Measurements from ENCODE around the gene ZNF366. TPM values are rescaled to one million over a fixed set of nuclear protein-coding genes. Genes with fewer than 3 reads are reported as not detected.
A peak's percentile ranks its signal among the peaks of the same experiment; 100 is the strongest.

Gene ZNF366
- total and polyA plus RNA-seq, 2 experiments from 2014 or later = not detected

- in situ Hi-C loops (cut with MboI) = no loop called here
- DNase-seq = no peak
- H3K9ac ChIP-seq = no peak overlapping the region
These were observed 46.8 kb downstream of the ZNF366 start for GRCh38 chr5:72460413-72460812.

DNA sequence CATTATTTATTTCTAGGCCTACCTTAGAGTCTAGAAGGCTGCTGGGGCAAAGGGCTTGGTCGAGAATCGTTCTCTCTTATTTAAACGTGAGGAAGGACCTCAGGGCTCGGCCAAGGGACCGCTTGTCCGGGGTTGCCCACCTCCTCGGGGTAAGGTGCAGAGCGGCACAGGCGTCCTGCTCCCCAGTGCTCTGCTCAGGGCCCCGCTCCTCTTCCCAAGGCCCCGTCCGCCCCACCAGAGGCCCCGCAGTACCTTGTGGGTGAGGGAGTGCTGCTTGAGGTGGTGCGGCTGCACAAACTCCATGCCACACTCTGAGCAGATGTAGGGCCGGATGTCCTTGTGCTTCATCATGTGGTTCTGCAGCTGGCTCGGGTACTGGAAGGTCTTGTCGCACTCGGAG lies 47.3 kb downstream of the ZNF366 start:
- Histone ChIP-seq H3K79me2 (ENCODE audit: insufficient read depth) (no peaks in the 10 kb centered on the region), H3K4me3 (no peak overlapping the region), H3K27ac (no peak overlapping the region), H3K9me2 (ENCODE audit: insufficient read depth) (no peaks in the 10 kb centered on the region), H3K9ac (no peak overlapping the region), H3K36me3 (ENCODE audit: low read depth) (no peaks in the 10 kb centered on the region), H3K4me2 (ENCODE audit: unreplicated experiment) (no peak overlapping the region), H2AFZ (no peak overlapping the region), H3F3A (ENCODE audit: insufficient read depth) (no peaks in the 10 kb centered on the region), H4K20me1 (ENCODE audit: insufficient read depth) (no peaks in the 10 kb centered on the region), H3K9me3 (ENCODE audit: low read depth) (no peaks in the 10 kb centered on the region), H3K4me1 (ENCODE audit: insufficient read depth) (no peaks in the 10 kb centered on the region), H3K27me3 (replicated peaks; ENCODE audit: insufficient read depth) (no peaks in the 10 kb centered on the region)
- no peak for DNase-seq
- TF ChIP-seq EZH2phosphoT487 (IDR thresholded peaks at IDR 0.05; ENCODE audit: insufficient read depth, low read depth) (no peak), EZH2 (IDR thresholded peaks at IDR 0.05; ENCODE audit: insufficient read depth, poor library complexity, severe bottlenecking) (no peak)
- WGBS, 2 experiments (ENCODE audit: low coverage in 1 of 2, low lambda C conversion rate in 2 of 2, missing lambda C conversion rate in 2 of 2) = 92 to 93% methylated on average over 16 to 18 of the region's 18 CpGs
- in situ Hi-C loops (cut with MboI) = no loop called here

More at GRCh38 chr5:72460413-72460812, 46.8 kb downstream of the ZNF366 start:
- Histone ChIP-seq H3K4me2 (ENCODE audit: unreplicated experiment) (no peak overlapping the region), H3K27ac (no peak overlapping the region), H3K79me2 (ENCODE audit: insufficient read depth) (no peaks in the 10 kb centered on the region), H3K9me3 (ENCODE audit: low read depth) (no peaks in the 10 kb centered on the region), H2AFZ (no peak overlapping the region), H3K4me1 (ENCODE audit: insufficient read depth) (peaks cover under 1% of the 10 kb centered on the region; the same call in 1 of the 2 replicates), H3K9me2 (ENCODE audit: insufficient read depth) (no peaks in the 10 kb centered on the region), H3K4me3 (no peak overlapping the region), H3K36me3 (ENCODE audit: low read depth) (no peaks in the 10 kb centered on the region), H3F3A (ENCODE audit: insufficient read depth) (no peaks in the 10 kb centered on the region), H4K20me1 (ENCODE audit: insufficient read depth) (no peaks in the 10 kb centered on the region), H3K27me3 (replicated peaks; ENCODE audit: insufficient read depth) (no peaks in the 10 kb centered on the region)
- no peak for TF ChIP-seq EZH2 (IDR thresholded peaks at IDR 0.05; ENCODE audit: insufficient read depth, poor library complexity, severe bottlenecking)
- no peak for TF ChIP-seq EZH2phosphoT487 (IDR thresholded peaks at IDR 0.05; ENCODE audit: insufficient read depth, low read depth)
- WGBS, 2 experiments (ENCODE audit: low coverage in 1 of 2, low lambda C conversion rate in 2 of 2, missing lambda C conversion rate in 2 of 2) = 97% methylated on average over 22 to 27 of the region's 27 CpGs

- no peak for DNase-seq
These were observed 48.0 kb downstream of the ZNF366 start for GRCh38 chr5:72459089-72459661.

DNA sequence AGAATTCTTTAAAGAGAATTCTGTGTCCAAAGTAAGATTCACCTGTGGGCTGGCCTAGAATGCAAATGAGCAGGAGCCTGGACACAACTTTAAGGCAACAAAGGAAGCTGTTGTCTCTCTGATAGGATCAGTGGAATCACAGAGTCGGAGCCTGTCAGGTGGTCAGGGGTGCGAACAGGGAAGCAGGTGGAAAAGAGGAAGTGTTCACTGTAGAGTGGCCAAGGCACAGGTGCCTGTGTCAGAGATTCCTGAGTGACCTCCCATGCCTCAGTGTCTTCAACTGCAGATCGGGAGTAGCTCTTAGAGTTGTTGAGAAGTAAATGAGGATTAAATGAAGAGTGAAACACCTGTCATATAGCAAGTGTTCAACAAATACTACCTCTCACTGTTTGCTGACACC lies 48.8 kb downstream of the ZNF366 start:
- Histone ChIP-seq H3F3A (ENCODE audit: insufficient read depth) (peaks cover 2% of the 10 kb centered on the region), H3K36me3 (ENCODE audit: low read depth) (no peaks in the 10 kb centered on the region), H3K79me2 (ENCODE audit: insufficient read depth) (no peaks in the 10 kb centered on the region), H4K20me1 (ENCODE audit: insufficient read depth) (no peaks in the 10 kb centered on the region), H3K4me3 (no peak overlapping the region), H2AFZ (no peak overlapping the region), H3K9ac (no peak overlapping the region), H3K9me2 (ENCODE audit: insufficient read depth) (no peaks in the 10 kb centered on the region), H3K9me3 (ENCODE audit: low read depth) (no peaks in the 10 kb centered on the region), H3K27ac (no peak overlapping the region), H3K4me2 (ENCODE audit: unreplicated experiment) (no peak overlapping the region), H3K4me1 (ENCODE audit: insufficient read depth) (peaks cover 3% of the 10 kb centered on the region), H3K27me3 (replicated peaks; ENCODE audit: insufficient read depth) (no peaks in the 10 kb centered on the region)
- in situ Hi-C loops (cut with MboI) = no loop called here
- no peak for DNase-seq
- WGBS, 2 experiments (ENCODE audit: low coverage in 1 of 2, low lambda C conversion rate in 2 of 2, missing lambda C conversion rate in 2 of 2) = 75 to 89% methylated on average over 3 of the region's 3 CpGs
- no peak for TF ChIP-seq EZH2phosphoT487 (IDR thresholded peaks at IDR 0.05; ENCODE audit: insufficient read depth, low read depth)
- no peak for TF ChIP-seq EZH2 (IDR thresholded peaks at IDR 0.05; ENCODE audit: insufficient read depth, poor library complexity, severe bottlenecking)

More at GRCh38 chr5:72459089-72459661, 48.0 kb downstream of the ZNF366 start:
- no peaks in the 10 kb centered on the region for H3F3A ChIP-seq (ENCODE audit: insufficient read depth)
- H3K9me2 ChIP-seq (ENCODE audit: insufficient read depth) = no peaks in the 10 kb centered on the region
- no peaks in the 10 kb centered on the region for H3K27me3 ChIP-seq (replicated peaks; ENCODE audit: insufficient read depth)
- H3K27ac ChIP-seq = no peak overlapping the region
- no peaks in the 10 kb centered on the region for H3K36me3 ChIP-seq (ENCODE audit: low read depth)
- no peaks in the 10 kb centered on the region for H4K20me1 ChIP-seq (ENCODE audit: insufficient read depth)
- no peak overlapping the region for H3K9ac ChIP-seq
- no peak overlapping the region for H3K4me2 ChIP-seq (ENCODE audit: unreplicated experiment)
- no peaks in the 10 kb centered on the region for H3K79me2 ChIP-seq (ENCODE audit: insufficient read depth)
- H3K9me3 ChIP-seq (ENCODE audit: low read depth) = no peaks in the 10 kb centered on the region
- H2AFZ ChIP-seq = 0 out of 2 replicates have a peak overlapping the region, but pooled peaks have one; percentile 10
- TF ChIP-seq EZH2phosphoT487 (IDR thresholded peaks at IDR 0.05; ENCODE audit: insufficient read depth, low read depth) = no peak
- no peak for TF ChIP-seq EZH2 (IDR thresholded peaks at IDR 0.05; ENCODE audit: insufficient read depth, poor library complexity, severe bottlenecking)
- no peaks in the 10 kb centered on the region for H3K4me1 ChIP-seq (ENCODE audit: insufficient read depth)
- WGBS, 2 experiments (ENCODE audit: low coverage in 1 of 2, low lambda C conversion rate in 2 of 2, missing lambda C conversion rate in 2 of 2) = 83 to 93% methylated on average over 5 of the region's 5 CpGs
- no peak overlapping the region for H3K4me3 ChIP-seq
- in situ Hi-C loops (cut with MboI) = no loop called here
